ENCODE measurements around the gene EFNA4. TPM values are rescaled to one million over a fixed set of nuclear protein-coding genes. Genes with fewer than 3 reads are reported as not detected.

The EFNA4 gene
- 1.8 and 2.7 TPM in 2 replicates for total RNA-seq

GRCh38 chr1:155063550-155064110 lies at the start of gene EFNA4:
Gene EFNA4, plus strand, starts transcription at chr1:155063740. Its CDS starts 84 bp downstream, at chr1:155063824.

GRCh38 chr1:155033524-155033923 lies 30.0 kb upstream of the EFNA4 start, which contains the start of the genes DCST1 and DCST2:
Gene DCST1, plus strand, starts transcription at chr1:155033824. Its CDS starts 213 bp downstream, at chr1:155034037.
Gene DCST2, minus strand, starts transcription at chr1:155033781. Its CDS starts 80 bp downstream, at chr1:155033701.

GRCh38 chr1:155050560-155051341 lies 12.8 kb upstream of the EFNA4 start, which contains the start of gene ADAM15:
Gene ADAM15, plus strand, starts transcription at chr1:155051316. Its CDS starts 71 bp downstream, at chr1:155051387.

GRCh38 chr1:155078469-155079209 lies 15.1 kb downstream of the EFNA4 start, which contains the start of gene EFNA3:
Gene EFNA3, plus strand, starts transcription at chr1:155078837. Its CDS starts 105 bp downstream, at chr1:155078942.

Other genes starting within 250 kb of the EFNA4 start
- 0.13 and 0.25 TPM in 2 replicates for gene KCNN3, start 193.5 kb upstream of the EFNA4 start, total RNA-seq
- 11.3 and 12.6 TPM in 2 replicates for gene PMVK, start 127.0 kb upstream of the EFNA4 start, total RNA-seq
- 89.0 and 104 TPM in 2 replicates for gene PBXIP1, start 107.6 kb upstream of the EFNA4 start, total RNA-seq
- 8.1 and 14.1 TPM in 2 replicates for gene PYGO2, start 102.0 kb upstream of the EFNA4 start, total RNA-seq
- 218 and 248 TPM in 2 replicates for gene SHC1, start 93.0 kb upstream of the EFNA4 start, total RNA-seq
- gene CKS1B, start 89.1 kb upstream of the EFNA4 start, total RNA-seq = 50.2 and 70.3 TPM in 2 replicates
- gene FLAD1, start 80.4 kb upstream of the EFNA4 start, total RNA-seq = 12.8 and 19.0 TPM in 2 replicates
- gene LENEP, start 70.2 kb upstream of the EFNA4 start, total RNA-seq = 0.66 and 0.99 TPM in 2 replicates
- 14.3 and 19.3 TPM in 2 replicates for gene ZBTB7B, start 60.9 kb upstream of the EFNA4 start, total RNA-seq
- gene DCST2, start 30.0 kb upstream of the EFNA4 start, total RNA-seq = 0.06 TPM in 1 of 2 replicates, not detected in the other
- not detected in 2 replicates for gene DCST1, start 29.9 kb upstream of the EFNA4 start, total RNA-seq
- gene ADAM15, start 12.4 kb upstream of the EFNA4 start, total RNA-seq = 80.9 and 98.0 TPM in 2 replicates
- gene EFNA3, start 15.1 kb downstream of the EFNA4 start, total RNA-seq = 0.37 and 0.53 TPM in 2 replicates
- 1.1 and 1.2 TPM in 2 replicates for gene EFNA1, start 64.1 kb downstream of the EFNA4 start, total RNA-seq
- gene SLC50A1, start 72.1 kb downstream of the EFNA4 start, total RNA-seq = 21.9 and 27.0 TPM in 2 replicates
- 24.9 and 42.1 TPM in 2 replicates for gene DPM3, start 76.8 kb downstream of the EFNA4 start, total RNA-seq
- gene KRTCAP2, start 109.6 kb downstream of the EFNA4 start, total RNA-seq = 86.8 and 98.7 TPM in 2 replicates
- gene TRIM46, start 110.1 kb downstream of the EFNA4 start, total RNA-seq = 3.6 and 4.2 TPM in 2 replicates
- 33.2 and 45.4 TPM in 2 replicates for gene THBS3, start 144.2 kb downstream of the EFNA4 start, total RNA-seq
- gene MTX1, start 145.0 kb downstream of the EFNA4 start, total RNA-seq = 31.0 and 33.8 TPM in 2 replicates
- 4.8 and 6.8 TPM in 2 replicates for gene ENTREP3, start 191.7 kb downstream of the EFNA4 start, total RNA-seq
- gene SCAMP3, start 198.6 kb downstream of the EFNA4 start, total RNA-seq = 47.4 and 58.7 TPM in 2 replicates
- 26.2 and 26.4 TPM in 2 replicates for gene CLK2, start 209.8 kb downstream of the EFNA4 start, total RNA-seq
- gene HCN3, start 213.7 kb downstream of the EFNA4 start, total RNA-seq = 0.87 and 1.1 TPM in 2 replicates
- not detected in 2 replicates for gene PKLR, start 237.7 kb downstream of the EFNA4 start, total RNA-seq
- gene FDPS, start 245.1 kb downstream of the EFNA4 start, total RNA-seq = 219 and 229 TPM in 2 replicates